ENCODE data around the gene ERP27.

ERP27 gene

DNA sequence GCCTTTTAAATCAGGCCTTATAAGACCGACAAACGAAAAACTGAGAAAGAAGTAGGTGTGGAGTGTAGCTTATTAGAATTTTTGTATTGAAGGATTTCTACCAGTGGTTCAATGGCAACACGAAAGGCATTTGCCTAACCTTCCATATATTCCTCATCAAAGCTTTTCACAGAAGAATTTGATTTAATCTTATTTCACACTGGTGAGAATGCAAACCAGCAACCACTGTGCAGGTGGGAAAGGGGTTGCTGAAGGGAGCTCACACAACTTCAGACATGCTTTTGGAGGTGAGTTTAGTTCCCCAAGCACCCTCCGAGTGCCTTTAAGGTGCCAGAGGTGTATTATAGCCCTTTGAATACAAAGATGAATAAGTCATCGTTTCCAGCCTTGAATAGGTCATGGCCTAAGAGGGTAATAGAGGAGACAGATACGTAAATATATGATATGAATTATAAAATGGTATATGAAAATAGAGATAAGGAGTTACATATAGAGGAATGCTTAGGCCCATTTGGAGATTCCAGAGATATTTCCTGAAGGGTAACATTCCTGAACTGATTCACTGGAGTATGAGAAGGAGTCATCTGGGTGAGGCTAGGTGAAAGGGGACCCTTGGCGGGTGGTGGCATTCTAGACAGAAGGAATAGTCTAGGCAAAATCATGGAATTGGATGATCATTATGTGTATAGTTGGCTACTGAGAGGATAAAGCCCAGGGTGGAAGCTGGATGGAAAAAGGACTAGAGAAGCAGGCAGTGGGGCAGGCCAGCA lies 6.4 kb downstream of the ERP27 start:
- Histone ChIP-seq H3K36me3 (ENCODE audit: control insufficient read depth, low read depth, low read length) (no peaks in the 10 kb centered on the region), H3K9ac (ENCODE audit: low read length) (no peak overlapping the region), H3K27ac (ENCODE audit: low read length) (no peak overlapping the region), H3K27me3 (ENCODE audit: control insufficient read depth, insufficient read depth, low read length) (no peaks in the 10 kb centered on the region), H3K9me3 (ENCODE audit: control insufficient read depth, low read depth, low read length) (no peaks in the 10 kb centered on the region), H3K4me1 (ENCODE audit: control insufficient read depth, low read depth, low read length) (peaks cover 6% of the 10 kb centered on the region), H3K4me3 (ENCODE audit: low read length) (no peak overlapping the region)

DNA sequence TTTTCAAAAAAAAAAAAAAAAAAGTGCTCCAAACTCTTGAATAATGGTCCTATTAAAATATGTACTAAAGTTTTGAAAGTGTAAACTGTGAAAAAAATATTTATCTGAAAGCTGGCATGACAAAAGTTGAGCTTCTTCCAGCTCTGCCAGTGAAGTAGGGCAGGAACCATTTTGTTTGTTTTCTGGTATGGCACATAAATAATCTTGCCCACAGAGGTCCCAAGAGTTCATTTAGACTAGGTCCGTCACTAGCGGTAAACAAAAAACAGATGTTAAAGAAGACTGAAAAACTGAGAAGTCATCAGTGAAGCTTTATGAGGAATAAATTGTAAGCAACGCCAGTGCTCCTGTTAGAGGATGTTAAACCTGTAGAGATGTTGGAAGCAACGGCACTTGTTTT lies 7.0 kb downstream of the ERP27 start:
- Histone ChIP-seq H3K9me3 (ENCODE audit: control insufficient read depth, low read depth, low read length) (no peaks in the 10 kb centered on the region), H3K4me1 (ENCODE audit: control insufficient read depth, low read depth, low read length) (peaks cover 6% of the 10 kb centered on the region), H3K4me3 (ENCODE audit: low read length) (no peak overlapping the region), H3K27me3 (ENCODE audit: control insufficient read depth, insufficient read depth, low read length) (no peaks in the 10 kb centered on the region), H3K9ac (ENCODE audit: low read length) (no peak overlapping the region), H3K36me3 (ENCODE audit: control insufficient read depth, low read depth, low read length) (no peaks in the 10 kb centered on the region), H3K27ac (ENCODE audit: low read length) (no peak overlapping the region)

GRCh38 chr12:14930299-14930698 lies 8.0 kb downstream of the ERP27 start:
- H3K27ac ChIP-seq (ENCODE audit: low read length), result no peak overlapping the region
- no peaks in the 10 kb centered on the region for H3K36me3 ChIP-seq (ENCODE audit: control insufficient read depth, low read depth, low read length)
- H3K4me1 ChIP-seq (ENCODE audit: control insufficient read depth, low read depth, low read length), result peaks cover 6% of the 10 kb centered on the region
- no peaks in the 10 kb centered on the region for H3K9me3 ChIP-seq (ENCODE audit: control insufficient read depth, low read depth, low read length)
- no peak overlapping the region for H3K9ac ChIP-seq (ENCODE audit: low read length)
- no peaks in the 10 kb centered on the region for H3K27me3 ChIP-seq (ENCODE audit: control insufficient read depth, insufficient read depth, low read length)
- H3K4me3 ChIP-seq (ENCODE audit: low read length), result no peak overlapping the region

- H3K36me3 ChIP-seq (ENCODE audit: control insufficient read depth, low read depth, low read length), result no peaks in the 10 kb centered on the region
- peaks cover 6% of the 10 kb centered on the region for H3K4me1 ChIP-seq (ENCODE audit: control insufficient read depth, low read depth, low read length)
- no peak overlapping the region for H3K9ac ChIP-seq (ENCODE audit: low read length)
These were observed 9.4 kb downstream of the ERP27 start for GRCh38 chr12:14928931-14929330.

DNA sequence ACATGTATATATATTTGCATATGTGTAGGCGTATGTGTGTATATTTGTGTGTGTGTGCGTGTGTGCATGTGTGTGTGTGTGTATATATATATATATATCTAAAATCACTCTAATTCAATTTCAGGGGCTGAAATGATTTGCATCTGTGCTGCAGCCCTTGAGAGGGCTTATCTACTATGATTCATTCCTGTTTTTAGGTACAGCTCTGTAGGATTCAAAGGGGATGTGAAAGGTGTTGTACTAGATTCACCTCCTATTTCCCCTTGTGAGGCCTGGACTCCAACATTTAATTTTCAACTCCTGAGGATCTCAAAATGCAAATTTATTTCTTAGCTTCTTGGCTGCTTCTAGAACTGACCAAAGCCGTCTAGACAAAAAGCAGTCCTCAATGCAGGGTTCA lies 11.1 kb downstream of the ERP27 start:
- no peaks in the 10 kb centered on the region for H3K27me3 ChIP-seq (ENCODE audit: control insufficient read depth, insufficient read depth, low read length)
- no peak overlapping the region for H3K9ac ChIP-seq (ENCODE audit: low read length)
- no peak overlapping the region for H3K4me3 ChIP-seq (ENCODE audit: low read length)
- no peaks in the 10 kb centered on the region for H3K36me3 ChIP-seq (ENCODE audit: control insufficient read depth, low read depth, low read length)
- no peak overlapping the region for H3K27ac ChIP-seq (ENCODE audit: low read length)
- peaks cover 6% of the 10 kb centered on the region for H3K4me1 ChIP-seq (ENCODE audit: control insufficient read depth, low read depth, low read length)
- H3K9me3 ChIP-seq (ENCODE audit: control insufficient read depth, low read depth, low read length), result no peaks in the 10 kb centered on the region

More at GRCh38 chr12:14928931-14929330, 9.4 kb downstream of the ERP27 start:
- H3K9me3 ChIP-seq (ENCODE audit: control insufficient read depth, low read depth, low read length), result no peaks in the 10 kb centered on the region
- H3K4me3 ChIP-seq (ENCODE audit: low read length), result no peak overlapping the region
- no peaks in the 10 kb centered on the region for H3K27me3 ChIP-seq (ENCODE audit: control insufficient read depth, insufficient read depth, low read length)
- H3K27ac ChIP-seq (ENCODE audit: low read length), result no peak overlapping the region

GRCh38 chr12:14924541-14924940 lies 13.8 kb downstream of the ERP27 start:
- no peaks in the 10 kb centered on the region for H3K36me3 ChIP-seq (ENCODE audit: control insufficient read depth, low read depth, low read length)
- H3K4me1 ChIP-seq (ENCODE audit: control insufficient read depth, low read depth, low read length), result peaks cover 6% of the 10 kb centered on the region
- H3K27me3 ChIP-seq (ENCODE audit: control insufficient read depth, insufficient read depth, low read length), result no peaks in the 10 kb centered on the region
- no peak overlapping the region for H3K27ac ChIP-seq (ENCODE audit: low read length)
- no peaks in the 10 kb centered on the region for H3K9me3 ChIP-seq (ENCODE audit: control insufficient read depth, low read depth, low read length)
- no peak overlapping the region for H3K9ac ChIP-seq (ENCODE audit: low read length)
- H3K4me3 ChIP-seq (ENCODE audit: low read length), result no peak overlapping the region

GRCh38 chr12:14923944-14924343 lies 14.4 kb downstream of the ERP27 start:
- Histone ChIP-seq H3K9ac (ENCODE audit: low read length) (no peak overlapping the region), H3K36me3 (ENCODE audit: control insufficient read depth, low read depth, low read length) (no peaks in the 10 kb centered on the region), H3K4me1 (ENCODE audit: control insufficient read depth, low read depth, low read length) (peaks cover 2% of the 10 kb centered on the region), H3K27me3 (ENCODE audit: control insufficient read depth, insufficient read depth, low read length) (no peaks in the 10 kb centered on the region), H3K27ac (ENCODE audit: low read length) (no peak overlapping the region), H3K4me3 (ENCODE audit: low read length) (no peak overlapping the region), H3K9me3 (ENCODE audit: control insufficient read depth, low read depth, low read length) (no peaks in the 10 kb centered on the region)

DNA sequence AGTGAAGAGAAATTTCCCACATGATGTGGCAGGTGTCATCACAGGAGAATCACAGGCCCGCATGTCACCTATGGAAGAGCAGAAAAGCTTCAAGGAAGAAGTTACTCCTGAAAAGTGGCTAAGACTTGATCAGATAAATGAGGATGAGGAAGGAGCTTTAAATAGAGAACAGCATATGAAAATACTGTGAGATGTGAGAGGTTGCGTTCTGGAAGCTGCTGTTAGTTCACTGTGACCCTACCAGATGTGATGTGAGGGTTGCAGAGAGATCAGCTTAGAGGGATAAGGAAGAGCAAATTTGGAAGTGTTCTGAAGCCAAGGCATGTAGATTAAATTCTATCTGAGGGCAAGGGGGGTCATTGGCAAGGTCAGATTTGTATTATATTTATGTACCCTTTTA lies 17.1 kb downstream of the ERP27 start:
- no peaks in the 10 kb centered on the region for H3K27me3 ChIP-seq (ENCODE audit: control insufficient read depth, insufficient read depth, low read length)
- H3K9ac ChIP-seq (ENCODE audit: low read length), result no peak overlapping the region
- no peaks in the 10 kb centered on the region for H3K9me3 ChIP-seq (ENCODE audit: control insufficient read depth, low read depth, low read length)
- H3K4me3 ChIP-seq (ENCODE audit: low read length), result no peak overlapping the region
- H3K36me3 ChIP-seq (ENCODE audit: control insufficient read depth, low read depth, low read length), result no peaks in the 10 kb centered on the region
- H3K4me1 ChIP-seq (ENCODE audit: control insufficient read depth, low read depth, low read length), result no peaks in the 10 kb centered on the region
- H3K27ac ChIP-seq (ENCODE audit: low read length), result no peak overlapping the region

- Histone ChIP-seq H3K4me3 (ENCODE audit: low read length) (no peak overlapping the region), H3K4me1 (ENCODE audit: control insufficient read depth, low read depth, low read length) (no peaks in the 10 kb centered on the region), H3K36me3 (ENCODE audit: control insufficient read depth, low read depth, low read length) (no peaks in the 10 kb centered on the region), H3K9ac (ENCODE audit: low read length) (no peak overlapping the region), H3K27me3 (ENCODE audit: control insufficient read depth, insufficient read depth, low read length) (no peaks in the 10 kb centered on the region), H3K9me3 (ENCODE audit: control insufficient read depth, low read depth, low read length) (no peaks in the 10 kb centered on the region), H3K27ac (ENCODE audit: low read length) (no peak overlapping the region)
These were observed 17.7 kb downstream of the ERP27 start for GRCh38 chr12:14920475-14921126.

GRCh38 chr12:14919455-14919854 lies 18.9 kb downstream of the ERP27 start:
- Histone ChIP-seq H3K4me1 (ENCODE audit: control insufficient read depth, low read depth, low read length) (no peaks in the 10 kb centered on the region), H3K9ac (ENCODE audit: low read length) (no peak overlapping the region), H3K27ac (ENCODE audit: low read length) (no peak overlapping the region), H3K36me3 (ENCODE audit: control insufficient read depth, low read depth, low read length) (no peaks in the 10 kb centered on the region), H3K27me3 (ENCODE audit: control insufficient read depth, insufficient read depth, low read length) (no peaks in the 10 kb centered on the region), H3K4me3 (ENCODE audit: low read length) (no peak overlapping the region), H3K9me3 (ENCODE audit: control insufficient read depth, low read depth, low read length) (no peaks in the 10 kb centered on the region)

DNA sequence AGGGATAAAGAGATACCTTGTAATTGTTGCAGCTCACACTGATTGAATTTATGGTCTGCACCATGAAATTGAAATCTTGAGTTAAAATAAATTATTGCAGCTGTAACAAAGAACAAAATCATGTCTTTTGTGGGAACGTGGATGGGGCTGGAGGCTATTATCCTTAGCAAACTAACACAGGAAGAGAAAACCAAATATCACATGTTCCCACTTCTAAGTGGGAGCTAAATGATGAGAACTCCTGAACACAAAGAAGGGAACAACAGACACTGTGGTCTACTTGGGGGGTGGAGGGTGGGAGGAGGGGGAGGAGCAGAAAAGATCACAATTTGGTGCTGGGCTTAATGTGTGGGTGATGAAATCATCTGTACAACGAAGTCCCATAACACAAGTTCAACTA lies 22.6 kb downstream of the ERP27 start:
- Histone ChIP-seq H3K4me1 (ENCODE audit: control insufficient read depth, low read depth, low read length) (no peaks in the 10 kb centered on the region), H3K9me3 (ENCODE audit: control insufficient read depth, low read depth, low read length) (no peaks in the 10 kb centered on the region), H3K9ac (ENCODE audit: low read length) (no peak overlapping the region), H3K27ac (ENCODE audit: low read length) (no peak overlapping the region), H3K36me3 (ENCODE audit: control insufficient read depth, low read depth, low read length) (no peaks in the 10 kb centered on the region), H3K27me3 (ENCODE audit: control insufficient read depth, insufficient read depth, low read length) (no peaks in the 10 kb centered on the region), H3K4me3 (ENCODE audit: low read length) (no peak overlapping the region)

DNA sequence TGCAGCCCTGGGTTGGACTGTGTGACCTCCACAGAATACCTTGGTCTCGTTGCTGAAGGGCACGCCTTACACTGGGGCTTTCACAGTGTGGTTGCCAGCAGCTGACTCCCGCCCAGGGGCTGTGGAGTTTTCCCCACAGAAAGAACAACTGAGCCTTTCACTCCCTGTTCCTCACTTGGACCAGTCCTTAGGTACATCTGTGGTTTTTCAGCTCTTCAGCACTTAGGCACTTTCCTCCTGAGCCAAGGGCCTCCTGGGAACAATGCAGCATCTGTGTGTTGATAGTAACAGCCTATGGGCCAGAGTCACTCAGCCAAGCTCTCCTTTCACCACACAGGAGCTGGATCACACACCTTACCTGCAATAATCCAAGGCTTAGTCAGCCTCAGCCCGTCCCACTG lies 25.0 kb downstream of the ERP27 start:
- H3K9ac ChIP-seq (ENCODE audit: low read length), result no peak overlapping the region
- no peaks in the 10 kb centered on the region for H3K4me1 ChIP-seq (ENCODE audit: control insufficient read depth, low read depth, low read length)
- no peaks in the 10 kb centered on the region for H3K9me3 ChIP-seq (ENCODE audit: control insufficient read depth, low read depth, low read length)
- no peaks in the 10 kb centered on the region for H3K27me3 ChIP-seq (ENCODE audit: control insufficient read depth, insufficient read depth, low read length)
- H3K36me3 ChIP-seq (ENCODE audit: control insufficient read depth, low read depth, low read length), result no peaks in the 10 kb centered on the region
- H3K4me3 ChIP-seq (ENCODE audit: low read length), result no peak overlapping the region
- H3K27ac ChIP-seq (ENCODE audit: low read length), result no peak overlapping the region

Data from iPS-18a (cell line).